Sciatic nerve (tissue), 2 donors: ENCODE data around the gene TMEM185B. TPM values are rescaled to one million over a fixed set of nuclear protein-coding genes. Genes with fewer than 3 reads are reported as not detected.
A peak's percentile ranks its signal among the peaks of the same experiment; 100 is the strongest.

Source experiments
- ATAC-seq: fragments of 200-7000 bp; cut with Tn5 transposase; one replicate; pipeline ENCODE4 v1.9.1; 2020; ENCODE audit warnings: mild to moderate bottlenecking, moderate library complexity
- DNase-seq: peaks from one replicate; pipeline ENCODE4 v3.0.0-alpha.2; 2020; ENCODE audit warnings: low spot score
- intact Hi-C: fragments of 100-400 bp; cut with DNase I; formaldehyde crosslinking; loops from one replicate; pipeline ENCODE4 v1.14.2; 2022
- total RNA-seq: library from RNA; stranded (reverse); fragmentation: NEBNext Ultra II Directional; extraction: Animal tissue kit (Norgen Biotek cat#: 25700); gene quantifications from one replicate; pipeline ENCODE4 v1.2.1, GENCODE V29; 2021
- donor health status: DM: no; HTN: no; CAD: no.
- donor health status: DM: no; HTN: no; CAD: no.

TMEM185B gene
- total RNA-seq, 1 donor from 2014 or later: 19.9 TPM

DNA sequence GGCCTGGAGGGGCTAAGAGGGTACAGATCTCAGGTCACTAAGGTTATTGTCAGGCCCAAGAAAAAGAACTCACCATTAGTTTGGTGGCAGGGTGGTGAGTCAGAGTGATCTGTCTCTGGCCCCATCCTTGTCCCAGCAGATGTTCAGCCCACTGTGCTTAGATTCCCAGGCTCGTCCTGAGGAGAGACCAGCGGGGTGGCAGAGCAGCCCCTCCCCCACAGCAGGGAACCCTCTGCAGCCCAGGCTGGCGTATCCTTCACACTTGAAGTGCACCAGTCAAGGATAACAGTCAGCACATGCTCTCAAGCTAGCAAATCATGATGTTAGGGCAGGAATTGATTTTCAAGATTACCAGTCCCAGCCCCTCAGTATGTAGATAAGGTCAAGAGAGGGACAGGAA lies 43.1 kb downstream of the TMEM185B start:
- ATAC-seq (no peak), DNase-seq (no peak)
- intact Hi-C loops: no loop called here

DNA sequence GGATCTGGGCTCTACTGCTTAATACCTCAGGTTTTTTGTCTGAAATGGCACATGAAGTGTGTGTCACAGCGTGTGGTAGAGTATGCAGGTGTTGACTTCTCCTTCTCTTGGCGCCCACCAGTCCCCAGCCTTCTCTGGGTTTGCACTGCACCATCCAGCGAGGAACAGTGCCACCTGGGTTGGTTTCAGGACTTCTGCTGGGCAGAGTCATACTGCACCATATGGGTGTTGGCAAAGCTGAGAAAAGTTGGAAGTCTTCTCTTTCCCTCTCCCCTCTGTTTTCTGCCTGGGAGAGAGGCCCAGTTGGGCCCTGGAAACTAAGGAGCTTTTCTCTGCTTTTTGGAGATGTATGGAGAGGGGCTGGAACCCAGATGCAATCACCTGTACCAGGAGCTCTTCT lies 43.8 kb downstream of the TMEM185B start:
- no peak for ATAC-seq
- intact Hi-C loops: loop anchor here (10.0 kb wide), 1 partner anchor 475 kb away; no protein-coding TSS in a partner anchor
- no peak for DNase-seq

DNA sequence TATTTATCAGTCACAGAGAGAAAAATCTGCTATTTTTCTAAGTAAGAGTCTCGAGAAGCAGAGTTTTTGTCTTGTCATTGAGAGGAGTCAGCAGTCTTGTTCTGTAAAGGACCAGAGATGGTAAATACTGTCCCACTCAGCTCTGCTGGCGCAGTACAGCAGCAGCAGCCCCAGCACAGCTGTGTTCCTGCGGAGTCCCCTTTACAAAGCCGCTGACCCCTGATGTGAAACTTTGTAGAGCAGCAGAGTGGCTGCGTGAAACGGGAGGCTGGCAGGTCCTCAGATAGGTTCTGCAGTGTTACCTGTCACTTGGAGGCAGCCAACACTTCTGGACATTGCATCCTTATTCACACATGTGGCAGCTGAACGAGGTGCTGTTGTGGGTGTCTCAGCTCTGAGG lies 45.2 kb downstream of the TMEM185B start:
- DNase-seq (no peak), ATAC-seq (no peak)
- intact Hi-C loops: loop anchor here (10.0 kb wide), 1 partner anchor 473 kb away; no protein-coding TSS in a partner anchor

DNA sequence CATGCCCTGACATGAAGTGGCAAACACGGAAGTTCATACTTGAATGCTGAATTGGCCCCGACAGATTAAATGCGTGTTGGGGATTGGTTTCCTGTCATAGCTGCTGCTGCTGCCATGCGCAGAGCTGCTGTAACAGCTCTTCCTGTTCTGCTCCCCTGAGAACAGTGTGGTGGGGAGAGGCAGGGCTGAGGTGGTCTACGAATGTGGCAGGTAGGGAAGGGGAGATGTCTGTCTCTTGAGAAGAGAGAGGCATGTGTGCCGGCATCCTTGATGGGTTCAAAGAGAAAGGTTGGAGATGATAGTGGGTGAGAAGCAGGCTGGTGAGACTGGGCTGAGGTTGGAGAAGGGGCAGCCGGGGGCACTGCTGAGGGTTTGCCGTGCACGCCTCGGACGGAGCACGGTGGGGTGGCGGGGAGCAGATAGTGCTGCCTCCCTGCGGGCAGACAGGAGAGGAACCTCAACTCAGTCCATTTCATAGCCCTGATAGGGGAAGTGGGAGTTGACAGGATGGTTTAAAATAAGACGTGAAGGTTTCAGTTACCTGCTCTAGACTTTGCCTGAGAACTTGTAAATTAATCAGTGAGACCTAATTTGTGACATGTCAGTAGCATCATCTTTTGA lies 46.1 kb downstream of the TMEM185B start:
- ATAC-seq (peak; percentile 72), DNase-seq (peak; percentile 62)
- intact Hi-C loops: loop anchor here (10.0 kb wide), 1 partner anchor 472 kb away; no protein-coding TSS in a partner anchor

DNA sequence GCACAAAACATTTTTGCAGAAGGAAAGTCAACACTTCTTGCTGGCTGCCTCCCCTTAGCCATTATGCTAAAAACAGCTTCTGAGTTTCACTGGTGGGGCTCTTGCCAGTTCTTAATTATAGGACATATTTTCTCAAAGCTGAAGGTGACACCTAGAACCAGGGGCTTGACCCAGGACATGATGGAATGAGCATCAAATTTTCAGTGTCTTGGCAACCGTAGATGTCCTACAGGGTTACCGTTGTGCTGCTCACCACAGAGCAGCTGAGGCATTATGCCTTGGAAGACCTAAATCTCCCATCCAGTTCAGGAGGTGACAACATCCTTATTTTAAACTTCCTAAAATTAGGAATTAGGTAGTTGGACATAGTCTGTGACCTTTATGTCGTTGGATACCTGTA lies 46.7 kb downstream of the TMEM185B start:
- ATAC-seq (no peak), DNase-seq (no peak)
- intact Hi-C loops: loop anchor here (10.0 kb wide), 1 partner anchor 472 kb away; no protein-coding TSS in a partner anchor

DNA sequence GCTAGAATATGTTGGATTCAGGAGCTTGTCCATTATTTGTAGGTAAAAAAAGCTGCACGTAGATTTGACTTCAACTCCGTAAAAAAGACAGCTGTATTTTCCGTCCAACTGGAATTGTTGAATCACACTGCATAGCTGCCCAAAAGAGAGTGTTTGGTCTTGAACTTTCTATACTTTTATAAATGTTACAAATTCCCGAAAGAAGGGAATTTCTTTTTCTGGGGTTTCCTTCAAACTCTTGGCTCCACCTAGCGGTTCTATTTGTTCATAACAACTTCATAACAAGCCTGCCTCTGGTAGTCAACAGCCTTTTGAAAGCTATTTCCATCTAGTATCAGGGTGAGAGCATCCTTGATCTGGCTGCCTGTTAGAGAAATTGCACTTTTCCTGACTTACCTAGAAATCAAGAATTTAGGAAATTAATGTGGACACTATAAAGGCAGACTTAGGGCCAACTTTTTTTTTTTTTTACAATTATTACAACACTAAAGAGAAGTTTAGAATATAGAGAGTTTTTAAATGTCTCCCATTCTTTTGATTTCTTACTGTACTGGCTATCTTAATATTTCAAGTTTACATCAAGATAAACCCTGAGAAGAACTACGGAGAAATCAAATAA lies 48.1 kb downstream of the TMEM185B start:
- no peak for DNase-seq

More for the DNA sequence above, 48.1 kb downstream of the TMEM185B start:
- intact Hi-C loops: loop anchor here (10.0 kb wide), 1 partner anchor 470 kb away; no protein-coding TSS in a partner anchor
- peak; percentile 53 for ATAC-seq

Other genes starting within 250 kb of the TMEM185B start
- gene EPB41L5, start 210.3 kb downstream of the TMEM185B start, total RNA-seq: 25.3 TPM
- 52.8 TPM for gene RALB, start 29.5 kb upstream of the TMEM185B start, total RNA-seq
- 37.4 TPM for gene INHBB, start 122.7 kb upstream of the TMEM185B start, total RNA-seq